Fibroblast of lung (primary cell): Measurements from ENCODE around the gene C10orf67.

ENCODE experiments used
- CTCF ChIP-seq, 2 donors: IDR thresholded peaks in 1 of 2; conservative IDR thresholded peaks in 1 of 2; 1 replicate in 1 of 2; 2 replicates in 1 of 2; pipeline ENCODE4 v1.5.1; 2011 to 2012; ENCODE audit warnings: low read length in 2 of 2, control low read depth in 1 of 2, inconsistent platforms in 1 of 2, low read depth in 1 of 2, mild to moderate bottlenecking in 1 of 2
- EZH2 ChIP-seq: IDR thresholded peaks from 2 replicates; pipeline ENCODE4 v1.5.1; 2012; ENCODE audit warnings: low read length, control low read depth, mild to moderate bottlenecking; ENCODE audit errors: missing control alignments

- TF ChIP-seq CTCF (conservative IDR thresholded peaks at IDR 0.05 in 1 of 2, IDR thresholded peaks at IDR 0.05 in 1 of 2; ENCODE audit: low read depth in 1 of 2, low read length in 2 of 2) (no peak), EZH2 (no peak)
Observed at GRCh38 chr10:23364378-23364777, 19.8 kb upstream of the C10orf67 start.
